Neural cell (in vitro differentiated cells): ENCODE measurements around the gene SLC29A2. TPM values are rescaled to one million over a fixed set of nuclear protein-coding genes. Genes with fewer than 3 reads are reported as not detected.
"Not testable (repeated sequence)": the region's sequence is repeated elsewhere in the genome, so short reads cannot be mapped to it uniquely, and the experiment has no call there.

ENCODE experiments used
- H2AFZ ChIP-seq: fragments of 200-600, 300-800 bp; sonication (generic), shearing (Covaris generic); 2 replicates; pipeline ENCODE4 v1.6.0; 2014; ENCODE audit warnings: low read depth, mild to moderate bottlenecking, antibody characterized with exemption, low read length, moderate library complexity
- H3F3A ChIP-seq: fragments of 200-600 bp; shearing (Covaris generic); 2 replicates; pipeline ENCODE4 v1.6.1; 2016; ENCODE audit warnings: mild to moderate bottlenecking, moderate library complexity, mixed read lengths, antibody characterized with exemption, low read length; ENCODE audit not compliant: insufficient read depth, poor library complexity, severe bottlenecking
- H3K27ac ChIP-seq: fragments of 200-600, 300-800 bp; sonication (generic), shearing (Covaris generic); 2 replicates; pipeline ENCODE4 v1.5.1; 2014; ENCODE audit warnings: mild to moderate bottlenecking, low read length, moderate library complexity
- H3K27me3 ChIP-seq: fragments of 300-800, 200-600 bp; sonication (generic), shearing (Covaris generic); 2 replicates; pipeline ENCODE4 v1.6.0; 2014; ENCODE audit warnings: mild to moderate bottlenecking, low read depth, low read length, moderate library complexity; ENCODE audit not compliant: insufficient read depth
- H3K36me3 ChIP-seq: fragments of 300-800, 200-600 bp; sonication (generic), shearing (Covaris generic); 2 replicates; pipeline ENCODE4 v1.5.1; 2014; ENCODE audit warnings: mild to moderate bottlenecking, antibody characterized with exemption, low read length, moderate library complexity; ENCODE audit not compliant: insufficient read depth
- H3K4me2 ChIP-seq: fragments of 300-800, 200-600 bp; sonication (generic), shearing (Covaris generic); 2 replicates; pipeline ENCODE4 v1.6.0; 2014; ENCODE audit warnings: mild to moderate bottlenecking, low read length
- H3K4me3 ChIP-seq: fragments of 300-800, 200-600 bp; sonication (generic), shearing (Covaris generic); 2 replicates; pipeline ENCODE4 v1.5.1; 2014; ENCODE audit warnings: mild to moderate bottlenecking, low read length, moderate library complexity
- H3K79me2 ChIP-seq: fragments of 200-600 bp; shearing (Covaris generic); replicated peaks from 2 replicates; pipeline ENCODE4 v1.6.0; 2014; ENCODE audit warnings: mild to moderate bottlenecking, low read length, moderate library complexity; ENCODE audit not compliant: insufficient read depth
- H3K9ac ChIP-seq: fragments of 300-800, 200-600 bp; sonication (generic), shearing (Covaris generic); 2 replicates; pipeline ENCODE4 v1.6.1; 2016; ENCODE audit warnings: mild to moderate bottlenecking, low read length, mixed read lengths
- H3K9me2 ChIP-seq: fragments of 200-600 bp; shearing (Covaris generic); 2 replicates; pipeline ENCODE4 v1.6.1; 2016; ENCODE audit warnings: mild to moderate bottlenecking, low read length, mixed read lengths; ENCODE audit not compliant: insufficient read depth
- H3K9me3 ChIP-seq: fragments of 200-600, 300-800 bp; sonication (generic), shearing (Covaris generic); 2 replicates; pipeline ENCODE4 v1.6.1; 2016; ENCODE audit warnings: mild to moderate bottlenecking, mixed run types, low read length, moderate library complexity, mixed read lengths
- H4K20me1 ChIP-seq: fragments of 200-600 bp; shearing (Covaris generic); 2 replicates; pipeline ENCODE4 v1.6.1; 2016; ENCODE audit warnings: mild to moderate bottlenecking, mixed run types; ENCODE audit not compliant: insufficient read depth
- CTCF ChIP-seq: fragments of 450-650 bp; IDR thresholded peaks from 2 replicates; pipeline ENCODE4 v1.5.1; 2014; ENCODE audit warnings: antibody characterized with exemption, mild to moderate bottlenecking, moderate library complexity; ENCODE audit not compliant: poor library complexity, severe bottlenecking
- EP300 ChIP-seq: fragments of 450-650 bp; conservative IDR thresholded peaks from 2 replicates; pipeline ENCODE4 v1.6.1; 2014; ENCODE audit warnings: antibody characterized with exemption, mild to moderate bottlenecking, moderate library complexity; ENCODE audit not compliant: poor library complexity, severe bottlenecking
- EZH2 ChIP-seq: fragments of 200-600, 300-800 bp; shearing (Covaris generic), sonication (generic); IDR thresholded peaks from 2 replicates; pipeline ENCODE4 v1.6.1; 2014; ENCODE audit warnings: antibody characterized with exemption, low read length, borderline replicate concordance, mild to moderate bottlenecking; ENCODE audit not compliant: insufficient read depth, poor library complexity, severe bottlenecking
- MXI1 ChIP-seq: fragments of 450-650 bp; conservative IDR thresholded peaks from 2 replicates; pipeline ENCODE4 v1.6.1; 2014; ENCODE audit warnings: antibody characterized with exemption, mild to moderate bottlenecking; ENCODE audit not compliant: poor library complexity, severe bottlenecking
- POLR2AphosphoS5 ChIP-seq: IDR thresholded peaks from 2 replicates; pipeline ENCODE4 v1.6.1; 2012
- RAD21 ChIP-seq: fragments of 450-650 bp; conservative IDR thresholded peaks from 2 replicates; pipeline ENCODE4 v1.6.1; 2014; ENCODE audit warnings: antibody characterized with exemption, mild to moderate bottlenecking, moderate library complexity
- REST ChIP-seq: IDR thresholded peaks from 2 replicates; pipeline ENCODE4 v1.6.1; 2012; ENCODE audit warnings: borderline replicate concordance
- SMC3 ChIP-seq: fragments of 450-650 bp; conservative IDR thresholded peaks from 2 replicates; pipeline ENCODE4 v1.6.1; 2014; ENCODE audit warnings: antibody characterized with exemption, mild to moderate bottlenecking, moderate library complexity; ENCODE audit not compliant: poor library complexity
- TAF1 ChIP-seq: IDR thresholded peaks from 2 replicates; pipeline ENCODE4 v1.6.1; 2012; ENCODE audit warnings: low read depth
- polyA plus RNA-seq: library from polyadenylated mRNA; depleted of rRNA; stranded (reverse); fragments of >200 nt; gene quantifications from 2 replicates; pipeline ENCODE4 v1.2.3, GENCODE V29; 2014

The SLC29A2 gene
- polyA plus RNA-seq, 1 donor from 2014 or later = 1.7 TPM

DNA sequence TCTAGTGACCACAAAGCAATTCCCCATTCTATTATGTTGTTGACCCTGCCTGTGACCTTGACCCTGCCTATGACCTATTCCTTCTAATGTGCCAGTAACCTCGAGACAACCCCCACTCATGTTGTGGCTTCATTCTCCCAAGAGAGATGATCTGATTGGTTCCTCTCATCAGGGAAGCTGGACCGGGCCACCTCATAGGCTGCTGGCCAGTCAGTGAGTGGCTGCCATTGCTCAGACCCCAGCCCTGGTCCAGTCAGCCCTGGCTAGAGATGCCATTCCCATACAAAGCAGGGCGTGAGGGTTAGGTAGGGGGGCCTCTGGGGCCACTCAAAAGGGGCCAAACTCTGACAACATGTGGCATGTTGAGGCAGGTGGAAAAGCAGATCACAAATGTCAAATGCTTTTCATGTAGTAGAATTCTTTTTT is 11.9 kb downstream of the SLC29A2 start:
- no peak for TF ChIP-seq CTCF
- H3K27me3 ChIP-seq = no peaks in the 10 kb centered on the region

GRCh38 chr11:66350560-66351235 is 20.9 kb downstream of the SLC29A2 start:
- H3K9me2 ChIP-seq, H3K4me2 ChIP-seq, H3K9ac ChIP-seq, H4K20me1 ChIP-seq, H3F3A ChIP-seq, H3K36me3 ChIP-seq, H3K9me3 ChIP-seq, H3K27ac ChIP-seq, H2AFZ ChIP-seq, H3K4me3 ChIP-seq, H3K27me3 ChIP-seq: not testable (repeated sequence)
- peaks cover 10% of the 10 kb centered on the region for H3K79me2 ChIP-seq

More for the DNA sequence above, 11.9 kb downstream of the SLC29A2 start:
- Histone ChIP-seq H3K9me2 (no peaks in the 10 kb centered on the region), H3K4me3 (no peak overlapping the region), H3K27ac (no peak overlapping the region), H3K9ac (no peak overlapping the region), H3K36me3 (no peaks in the 10 kb centered on the region), H2AFZ (no peak overlapping the region), H3F3A (no peaks in the 10 kb centered on the region), H3K4me2 (no peak overlapping the region), H3K79me2 (no peaks in the 10 kb centered on the region), H3K9me3 (no peaks in the 10 kb centered on the region), H4K20me1 (no peaks in the 10 kb centered on the region)

GRCh38 chr11:66349084-66349386 is 22.5 kb downstream of the SLC29A2 start:
- no peaks in the 10 kb centered on the region for H3K36me3 ChIP-seq
- H3K79me2 ChIP-seq = peaks cover 21% of the 10 kb centered on the region
- H3F3A ChIP-seq = peaks cover 3% of the 10 kb centered on the region
- no peaks in the 10 kb centered on the region for H3K9me3 ChIP-seq
- H3K9me2 ChIP-seq = no peaks in the 10 kb centered on the region
- no peak overlapping the region for H3K4me2 ChIP-seq
- no peak overlapping the region for H3K27ac ChIP-seq
- H2AFZ ChIP-seq = no peak overlapping the region
- no peaks in the 10 kb centered on the region for H4K20me1 ChIP-seq
- H3K27me3 ChIP-seq = no peaks in the 10 kb centered on the region
- H3K4me3 ChIP-seq = peak overlapping the region; percentile 12
- no peak overlapping the region for H3K9ac ChIP-seq
- TF ChIP-seq EZH2 = no peak
- TF ChIP-seq POLR2AphosphoS5 = no peak
- TF ChIP-seq MXI1 = no peak
- TF ChIP-seq RAD21 = no peak
- no peak for TF ChIP-seq TAF1
- no peak for TF ChIP-seq EP300
- TF ChIP-seq REST = no peak
- TF ChIP-seq SMC3 = no peak
- no peak for TF ChIP-seq CTCF
